GM12878 (cell line): Measurements from ENCODE around the gene MEGF11. TPM values are rescaled to one million over a fixed set of nuclear protein-coding genes. Genes with fewer than 3 reads are reported as not detected.

ENCODE experiments used
- ATAC-seq: fragments of 200-7000 bp; cut with Tn5 transposase; 3 replicates; pipeline ENCODE4 v1.9.1; 2020; ENCODE audit warnings: mild to moderate bottlenecking, moderate library complexity
- BruUV-seq: library from RNA; stranded (reverse); fragments of 400-500 nt; replicated peaks from 2 replicates; lab custom pipeline; 2021; lab: Mats Ljungman, UMichigan
- CTCF ChIA-PET: fragments of 300-600 bp; sonication (Branson Sonifier 250); formaldehyde crosslinking; extraction: SDS; loops from one replicate; lab custom pipeline; 2021; ENCODE audit warnings: inconsistent platforms; lab: Yijun Ruan, JAX
- POLR2A ChIA-PET: fragments of 350-600 bp; formaldehyde crosslinking; extraction: SDS; loops from one replicate; lab custom pipeline; 2021; ENCODE audit warnings: inconsistent platforms; lab: Charles Lee
- RAD21 ChIA-PET: fragments of 300-600 bp; sonication (Branson Sonifier 250); formaldehyde crosslinking; loops from one replicate; lab custom pipeline; 2023; ENCODE audit warnings: antibody characterized with exemption; ENCODE audit not compliant: unreplicated experiment; lab: Charles Lee
- SMC1A ChIA-PET: fragments of 300-600 bp; sonication (Branson Sonifier 250); formaldehyde crosslinking; loops from one replicate; lab custom pipeline; 2023; ENCODE audit not compliant: unreplicated experiment, uncharacterized antibody; lab: Charles Lee
- DNase-seq: peaks from one replicate; pipeline ENCODE4 v3.0.0-alpha.2; 2011; ENCODE audit warnings: low read depth, low spot score
- FAIRE-seq: peaks from 3 replicates; lab custom pipeline; 2011; peaks lifted over from hg19 to GRCh38; lab: Jason Lieb, UNC
- H2AFZ ChIP-seq: 2 replicates; pipeline ENCODE4 v1.6.0; 2011; ENCODE audit warnings: low read depth, low read length, control low read depth; ENCODE audit not compliant: control insufficient read depth
- H3K27ac ChIP-seq: 2 replicates; pipeline ENCODE4 v1.5.1; 2011; ENCODE audit warnings: control low read depth; ENCODE audit not compliant: control insufficient read depth, insufficient read depth
- H3K27me3 ChIP-seq, 2 experiments: replicated peaks in 1 of 2; 2 replicates each; pipeline versions ENCODE4 v1.6.0 to v1.6.1; 2011; ENCODE audit warnings: low read length in 1 of 2; ENCODE audit not compliant: control insufficient read depth in 2 of 2, insufficient read depth in 2 of 2
- H3K36me3 ChIP-seq, 2 experiments: 2 replicates each; pipeline ENCODE4 v1.5.1; 2011; ENCODE audit warnings: low read length in 1 of 2; ENCODE audit not compliant: control insufficient read depth in 2 of 2, insufficient read depth in 2 of 2
- H3K4me1 ChIP-seq: 2 replicates; pipeline ENCODE4 v1.6.1; 2011; ENCODE audit warnings: mild to moderate bottlenecking, low read length, moderate library complexity, mixed read lengths; ENCODE audit not compliant: control insufficient read depth, insufficient read depth
- H3K4me2 ChIP-seq: 2 replicates; pipeline ENCODE4 v1.6.0; 2011; ENCODE audit warnings: control low read depth; ENCODE audit not compliant: control insufficient read depth, insufficient read depth
- H3K4me3 ChIP-seq: fragments of 200-600 bp; sonication (generic); 2 replicates; pipeline ENCODE4 v1.5.1; 2016
- H3K79me2 ChIP-seq: 2 replicates; pipeline ENCODE4 v1.6.0; 2011; ENCODE audit warnings: low read length; ENCODE audit not compliant: control insufficient read depth, insufficient read depth
- H3K9ac ChIP-seq: 2 replicates; pipeline ENCODE4 v1.8.0; 2011; ENCODE audit warnings: low read length, control low read depth, mixed read lengths; ENCODE audit not compliant: control insufficient read depth, insufficient read depth
- H3K9me3 ChIP-seq: replicated peaks from 3 replicates; pipeline ENCODE4 v1.5.1; 2011; ENCODE audit warnings: mild to moderate bottlenecking, low read length; ENCODE audit not compliant: control insufficient read depth, insufficient read depth
- H4K20me1 ChIP-seq: 2 replicates; pipeline ENCODE4 v1.6.0; 2011; ENCODE audit not compliant: control insufficient read depth, insufficient read depth
- GATAD2B ChIP-seq: fragments of 450-650 bp; conservative IDR thresholded peaks from 2 replicates; pipeline ENCODE4 v1.6.1; 2017; ENCODE audit warnings: low read depth, mild to moderate bottlenecking, moderate library complexity
- IRF5 ChIP-seq: fragments of 450-650 bp; IDR thresholded peaks from 2 replicates; pipeline ENCODE4 v1.6.1; 2017; ENCODE audit warnings: borderline replicate concordance
- MAX ChIP-seq: IDR thresholded peaks from 2 replicates; pipeline ENCODE4 v1.6.1; 2012; ENCODE audit warnings: low read depth, low read length, improper control_type of control experiment
- MTA2 ChIP-seq: fragments of 450-650 bp; IDR thresholded peaks from 2 replicates; pipeline ENCODE4 v1.6.1; 2016; ENCODE audit warnings: low read depth, mild to moderate bottlenecking, moderate library complexity
- MXI1 ChIP-seq: fragments of 150-350 bp; IDR thresholded peaks from 2 replicates; pipeline ENCODE4 v1.6.1; 2011; ENCODE audit warnings: low read depth, mild to moderate bottlenecking, inconsistent platforms, low read length, improper control_type of control experiment
- RB1 ChIP-seq: fragments of 450-650 bp; formaldehyde crosslinking; IDR thresholded peaks from 2 replicates; pipeline ENCODE4 v1.6.1; 2017; ENCODE audit warnings: mild to moderate bottlenecking, borderline replicate concordance
- STAT3 ChIP-seq: IDR thresholded peaks from 2 replicates; pipeline ENCODE4 v1.6.1; 2011; ENCODE audit warnings: low read depth, low read length, improper control_type of control experiment
- SUZ12 ChIP-seq: fragments of 200-600 bp; sonication (generic); IDR thresholded peaks from one replicate; pipeline ENCODE4 v1.6.1; 2018; ENCODE audit warnings: antibody characterized with exemption, mild to moderate bottlenecking; ENCODE audit not compliant: unreplicated experiment
- ZBED1 ChIP-seq: IDR thresholded peaks from 2 replicates; pipeline ENCODE4 v1.6.1; 2016; ENCODE audit warnings: borderline replicate concordance
- WGBS: methylation state at CpG from one replicate; pipeline ENCODE4 v1.1.6; 2016; ENCODE audit warnings: low lambda C conversion rate; ENCODE audit not compliant: insufficient replicate concordance, insufficient coverage; ENCODE audit errors: missing lambda C conversion rate; 5-methylcytosine and 5-hydroxymethylcytosine counted together
- in situ Hi-C: fragments of 300-500 bp; cut with MboI; formaldehyde crosslinking; loops from 9 replicates; pipeline ENCODE4 v1.14.3; 2018; ENCODE audit warnings: mixed read lengths
- intact Hi-C: fragments of 100-400 bp; cut with micrococcal nuclease; formaldehyde crosslinking; loops from one replicate; pipeline ENCODE4 v1.14.2; 2022; ENCODE audit not compliant: unreplicated experiment
- polyA plus RNA-seq, 11 experiments: library from polyadenylated mRNA; depleted of rRNA in 4 of 11; unstranded in 6 of 11; stranded (reverse) in 5 of 11; fragments of >200 nt; fragmentation: Nextera tagmentation in 4 of 11; fragmentation: Illumina TruSeq in 1 of 11; extraction: Ambion mirVana in 4 of 11; extraction: Trizol in 1 of 11; gene quantifications; 1 replicate in 1 of 11; 2 replicates in 10 of 11; pipeline versions ENCODE4 v1.2.1 to v1.2.3, GENCODE V29; 2011 to 2016; ENCODE audit warnings: inconsistent platforms in 2 of 11, missing spikeins in 2 of 11, low read depth in 1 of 11
- total RNA-seq, 4 experiments: library from RNA; depleted of rRNA in 3 of 4; stranded (reverse); fragments of >200 nt in 3 of 4; fragmentation: Illumina TruSeq in 1 of 4; extraction: Trizol in 1 of 4; gene quantifications; 2 replicates each; pipeline versions ENCODE4 v1.2.1 to v1.2.3, GENCODE V29; 2013 to 2021

The MEGF11 gene
- total and polyA plus RNA-seq, 10 of the 15 experiments (the other 5 are each of a cell fraction or from before 2014, with no cell fraction given) = 0.03 to 1.7 (median 0.49) TPM

- DNase-seq (no peak), FAIRE-seq (no peak), ATAC-seq (no peak)
- WGBS = 63% methylated on average over 7 of the region's 7 CpGs
- Histone ChIP-seq H4K20me1 (no peaks in the 10 kb centered on the region), H3K4me1 (peaks cover 8% of the 10 kb centered on the region), H3K36me3 (no peaks in the 10 kb centered on the region), H3K27ac (no peak overlapping the region), H3K4me3 (no peak overlapping the region), H3K9ac (no peak overlapping the region), H3K79me2 (no peaks in the 10 kb centered on the region), H3K9me3 (no peaks in the 10 kb centered on the region), H3K27me3 (no peaks in the 10 kb centered on the region), H3K4me2 (no peak overlapping the region), H2AFZ (no peak overlapping the region)
- TF ChIP-seq MTA2 (no peak), ZBED1 (no peak), MAX (no peak), SUZ12 (no peak), STAT3 (no peak), MXI1 (no peak), GATAD2B (no peak), RB1 (no peak), IRF5 (no peak)
- ChIA-PET SMC1A (interaction anchor here (1.7 kb wide), 1 partner anchor 9 kb away, joined by 5 read pairs; no protein-coding TSS in a partner anchor), POLR2A (no interaction called here), RAD21 (no interaction called here), CTCF (interaction anchor here (1.4 kb wide), 1 partner anchor 14 kb away, joined by 3 read pairs; no protein-coding TSS in a partner anchor)
- intact Hi-C loops (no loop called here), in situ Hi-C loops (no loop called here)
- BruUV-seq = no TSS peak
These were observed 85.7 kb downstream of the MEGF11 start for GRCh38 chr15:66167854-66168253.
